IPS-NIHi11 (cell line): ENCODE results near the gene RPL21.

Source experiments
- DNase-seq: peaks from one replicate; pipeline ENCODE4 v3.0.0; 2012; ENCODE audit warnings: mixed read lengths, low spot score

RPL21 gene

GRCh38 chr13:27258637-27259386, 7.5 kb downstream of the RPL21 start:
- DNase-seq, result no peak

GRCh38 chr13:27259831-27260230, 8.5 kb downstream of the RPL21 start:
- DNase-seq, result no peak

- DNase-seq, result no peak
These were observed 10.0 kb downstream of the RPL21 start for GRCh38 chr13:27261396-27261795.

GRCh38 chr13:27263438-27263837, 12.1 kb downstream of the RPL21 start:
- no peak for DNase-seq

GRCh38 chr13:27264181-27264580, 12.8 kb downstream of the RPL21 start:
- DNase-seq, result no peak

GRCh38 chr13:27264648-27265047, 13.3 kb downstream of the RPL21 start:
- no peak for DNase-seq

- DNase-seq, result no peak
These were observed 15.6 kb downstream of the RPL21 start for GRCh38 chr13:27266917-27267316.

GRCh38 chr13:27267596-27267995, 16.2 kb downstream of the RPL21 start:
- no peak for DNase-seq

GRCh38 chr13:27269114-27269665, 17.8 kb downstream of the RPL21 start:
- no peak for DNase-seq

- DNase-seq, result peak; percentile 92
These were observed 19.5 kb downstream of the RPL21 start, which contains the start of gene RASL11A for GRCh38 chr13:27270594-27271520. Gene RASL11A (plus strand): TSS chr13:27270830. CDS start chr13:27270945, 115 bp downstream.

GRCh38 chr13:27271570-27272096, 20.3 kb downstream of the RPL21 start:
- DNase-seq, result no peak

- DNase-seq, result peak; percentile 32
These were observed 22.5 kb downstream of the RPL21 start for GRCh38 chr13:27273658-27274425.

GRCh38 chr13:27274631-27275030, 23.3 kb downstream of the RPL21 start:
- DNase-seq, result no peak

- DNase-seq, result no peak
These were observed 24.8 kb downstream of the RPL21 start for GRCh38 chr13:27276188-27276587.

GRCh38 chr13:27279506-27279905, 28.1 kb downstream of the RPL21 start:
- DNase-seq, result no peak

- no peak for DNase-seq
These were observed 28.8 kb downstream of the RPL21 start for GRCh38 chr13:27280009-27280656.

- no peak for DNase-seq
These were observed 29.5 kb downstream of the RPL21 start for GRCh38 chr13:27280841-27281240.

- no peak for DNase-seq
These were observed 30.1 kb downstream of the RPL21 start for GRCh38 chr13:27281420-27281819.

- no peak for DNase-seq
These were observed 32.6 kb downstream of the RPL21 start for GRCh38 chr13:27283906-27284493.

- no peak for DNase-seq
These were observed 37.0 kb downstream of the RPL21 start for GRCh38 chr13:27288392-27288791.
